Ectodermal cell (in vitro differentiated cells): Measurements from ENCODE around the gene ITPK1.
A peak's percentile ranks its signal among the peaks of the same experiment; 100 is the strongest.

Experiments used
- H3K27ac ChIP-seq: 2 replicates; pipeline ENCODE4 v1.7.0; 2013; ENCODE audit warnings: mild to moderate bottlenecking, low read depth, low read length; ENCODE audit not compliant: insufficient read depth, poor library complexity, severe bottlenecking
- H3K27me3 ChIP-seq: 2 replicates; pipeline ENCODE4 v1.7.0; 2013; ENCODE audit warnings: mild to moderate bottlenecking, low read length; ENCODE audit not compliant: insufficient read depth, control insufficient read depth, poor library complexity, severe bottlenecking
- H3K36me3 ChIP-seq: one replicate; pipeline ENCODE4 v1.7.0; 2013; ENCODE audit warnings: low read length; ENCODE audit not compliant: control insufficient read depth, insufficient read depth
- H3K4me1 ChIP-seq: one replicate; pipeline ENCODE4 v1.7.0; 2013; ENCODE audit warnings: low read length; ENCODE audit not compliant: control insufficient read depth, insufficient read depth
- H3K4me3 ChIP-seq: 2 replicates; pipeline ENCODE4 v1.7.0; 2013; ENCODE audit warnings: low read depth, low read length, control low read depth; ENCODE audit not compliant: insufficient read depth
- H3K9me3 ChIP-seq: 2 replicates; pipeline ENCODE4 v1.7.0; 2013; ENCODE audit warnings: mild to moderate bottlenecking, low read length, moderate library complexity; ENCODE audit not compliant: control insufficient read depth
- WGBS, 2 experiments: methylation state at CpG; one replicate each; pipeline ENCODE4 v1.1.7; 2013; ENCODE audit warnings: missing lambda C conversion rate in 2 of 2; 5-methylcytosine and 5-hydroxymethylcytosine counted together

The ITPK1 gene

GRCh38 chr14:93012506-93012905 is 103.2 kb downstream of the ITPK1 start:
- 85 to 86% methylated on average over 7 of the region's 7 CpGs for WGBS, 2 experiments
- Histone ChIP-seq H3K4me1 (peaks cover 14% of the 10 kb centered on the region), H3K27me3 (no peaks in the 10 kb centered on the region), H3K9me3 (no peaks in the 10 kb centered on the region), H3K4me3 (no peak overlapping the region), H3K27ac (no peak overlapping the region), H3K36me3 (no peaks in the 10 kb centered on the region)

- Histone ChIP-seq H3K36me3 (no peaks in the 10 kb centered on the region), H3K27ac (no peak overlapping the region), H3K9me3 (no peaks in the 10 kb centered on the region), H3K4me1 (peaks cover 16% of the 10 kb centered on the region), H3K27me3 (no peaks in the 10 kb centered on the region), H3K4me3 (no peak overlapping the region)
- WGBS, 2 experiments, result 94 to 95% methylated on average over 22 of the region's 22 CpGs
Measured at GRCh38 chr14:93011650-93012325, 103.9 kb downstream of the ITPK1 start.

GRCh38 chr14:93011141-93011529 is 104.6 kb downstream of the ITPK1 start:
- H3K27me3 ChIP-seq, result no peaks in the 10 kb centered on the region
- H3K9me3 ChIP-seq, result no peaks in the 10 kb centered on the region
- no peak overlapping the region for H3K4me3 ChIP-seq
- 90 to 91% methylated on average over 10 of the region's 10 CpGs for WGBS, 2 experiments
- no peak overlapping the region for H3K27ac ChIP-seq
- peaks cover 18% of the 10 kb centered on the region for H3K4me1 ChIP-seq
- no peaks in the 10 kb centered on the region for H3K36me3 ChIP-seq

GRCh38 chr14:93010522-93011140 is 105.1 kb downstream of the ITPK1 start:
- Histone ChIP-seq H3K27ac (no peak overlapping the region), H3K27me3 (no peaks in the 10 kb centered on the region), H3K36me3 (no peaks in the 10 kb centered on the region), H3K4me3 (no peak overlapping the region), H3K4me1 (peaks cover 18% of the 10 kb centered on the region), H3K9me3 (no peaks in the 10 kb centered on the region)
- WGBS, 2 experiments, result 89 to 92% methylated on average over 11 to 13 of the region's 13 CpGs

GRCh38 chr14:93010130-93010499 is 105.6 kb downstream of the ITPK1 start:
- no peak overlapping the region for H3K27ac ChIP-seq
- H3K9me3 ChIP-seq, result no peaks in the 10 kb centered on the region
- no peaks in the 10 kb centered on the region for H3K36me3 ChIP-seq
- H3K27me3 ChIP-seq, result no peaks in the 10 kb centered on the region
- no peak overlapping the region for H3K4me3 ChIP-seq
- H3K4me1 ChIP-seq, result peaks cover 18% of the 10 kb centered on the region
- 96 to 97% methylated on average over 11 of the region's 11 CpGs for WGBS, 2 experiments

GRCh38 chr14:93009471-93010129 is 106.1 kb downstream of the ITPK1 start:
- Histone ChIP-seq H3K9me3 (no peaks in the 10 kb centered on the region), H3K4me1 (peaks cover 18% of the 10 kb centered on the region), H3K27me3 (no peaks in the 10 kb centered on the region), H3K36me3 (no peaks in the 10 kb centered on the region), H3K4me3 (no peak overlapping the region), H3K27ac (peak overlapping the region; percentile 16)
- WGBS, 2 experiments, result 92 to 94% methylated on average over 17 of the region's 17 CpGs

- Histone ChIP-seq H3K27ac (no peak overlapping the region), H3K4me3 (no peak overlapping the region), H3K9me3 (no peaks in the 10 kb centered on the region), H3K36me3 (no peaks in the 10 kb centered on the region), H3K4me1 (peaks cover 18% of the 10 kb centered on the region), H3K27me3 (no peaks in the 10 kb centered on the region)
- WGBS, 2 experiments, result 89 to 92% methylated on average over 9 of the region's 9 CpGs
Measured at GRCh38 chr14:93008381-93008780, 107.3 kb downstream of the ITPK1 start.

GRCh38 chr14:93007225-93007997 is 108.3 kb downstream of the ITPK1 start:
- Histone ChIP-seq H3K4me1 (peaks cover 10% of the 10 kb centered on the region), H3K27me3 (no peaks in the 10 kb centered on the region), H3K9me3 (no peaks in the 10 kb centered on the region), H3K4me3 (no peak overlapping the region), H3K36me3 (no peaks in the 10 kb centered on the region), H3K27ac (no peak overlapping the region)
- WGBS, 2 experiments, result 88 to 91% methylated on average over 15 of the region's 15 CpGs

- Histone ChIP-seq H3K4me3 (no peak overlapping the region), H3K36me3 (no peaks in the 10 kb centered on the region), H3K4me1 (peaks cover 4% of the 10 kb centered on the region), H3K9me3 (no peaks in the 10 kb centered on the region), H3K27me3 (no peaks in the 10 kb centered on the region), H3K27ac (no peak overlapping the region)
- WGBS, 2 experiments, result 73 to 78% methylated on average over 6 of the region's 6 CpGs
Measured at GRCh38 chr14:93006567-93007051, 109.1 kb downstream of the ITPK1 start.

GRCh38 chr14:93005838-93006237 is 109.9 kb downstream of the ITPK1 start:
- Histone ChIP-seq H3K9me3 (no peaks in the 10 kb centered on the region), H3K4me3 (no peak overlapping the region), H3K27ac (no peak overlapping the region), H3K4me1 (peaks cover 4% of the 10 kb centered on the region), H3K27me3 (no peaks in the 10 kb centered on the region), H3K36me3 (no peaks in the 10 kb centered on the region)
- WGBS, 2 experiments, result 77 to 82% methylated on average over 8 of the region's 8 CpGs
